PC-3 (cell line): ENCODE data around the gene TMPRSS3.

ENCODE experiments used
- EZH2 ChIP-seq: fragments of 300-600 bp; sonication (generic); IDR thresholded peaks from one replicate; pipeline ENCODE4 v1.6.1; 2017; ENCODE audit warnings: antibody characterized with exemption, mild to moderate bottlenecking, low read length; ENCODE audit not compliant: unreplicated experiment
- TF ChIP-seq, protein P1 (sequence below): fragments of 300-600 bp; sonication (generic); conservative IDR thresholded peaks from 2 replicates; pipeline ENCODE4 v1.5.1; 2017; ENCODE audit warnings: antibody characterized with exemption, low read depth, mild to moderate bottlenecking, low read length

DNA sequence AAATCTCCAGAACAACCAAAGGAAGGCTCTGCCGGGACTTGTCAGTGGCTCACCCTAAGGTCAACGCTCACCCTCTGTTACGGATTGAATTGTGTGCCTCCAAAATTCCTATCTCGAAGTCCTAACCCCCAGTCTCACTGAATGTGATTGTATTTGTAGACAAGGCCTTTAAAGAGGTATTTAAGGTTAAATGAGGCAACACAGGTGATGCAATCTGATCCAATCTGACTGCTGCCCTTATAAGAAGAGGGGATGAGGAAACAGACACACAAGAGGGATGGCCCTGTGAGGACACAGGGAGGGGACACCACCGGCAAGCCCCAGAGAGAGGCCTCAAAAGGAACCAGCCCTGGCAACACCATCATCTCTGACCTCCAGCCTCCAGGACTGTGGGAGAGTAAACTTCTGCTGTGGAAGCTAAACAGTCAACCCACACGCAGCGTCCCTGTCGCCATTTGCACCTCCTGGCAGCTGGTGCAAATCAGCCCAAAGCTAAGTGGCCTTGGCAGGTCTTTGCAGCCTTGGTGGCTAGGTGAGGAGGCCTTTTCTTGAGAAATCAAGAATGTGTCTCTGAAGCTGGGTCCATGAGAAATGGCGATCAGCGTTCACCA lies 32.1 kb upstream of the TMPRSS3 start:
- TF ChIP-seq, protein P1, sequence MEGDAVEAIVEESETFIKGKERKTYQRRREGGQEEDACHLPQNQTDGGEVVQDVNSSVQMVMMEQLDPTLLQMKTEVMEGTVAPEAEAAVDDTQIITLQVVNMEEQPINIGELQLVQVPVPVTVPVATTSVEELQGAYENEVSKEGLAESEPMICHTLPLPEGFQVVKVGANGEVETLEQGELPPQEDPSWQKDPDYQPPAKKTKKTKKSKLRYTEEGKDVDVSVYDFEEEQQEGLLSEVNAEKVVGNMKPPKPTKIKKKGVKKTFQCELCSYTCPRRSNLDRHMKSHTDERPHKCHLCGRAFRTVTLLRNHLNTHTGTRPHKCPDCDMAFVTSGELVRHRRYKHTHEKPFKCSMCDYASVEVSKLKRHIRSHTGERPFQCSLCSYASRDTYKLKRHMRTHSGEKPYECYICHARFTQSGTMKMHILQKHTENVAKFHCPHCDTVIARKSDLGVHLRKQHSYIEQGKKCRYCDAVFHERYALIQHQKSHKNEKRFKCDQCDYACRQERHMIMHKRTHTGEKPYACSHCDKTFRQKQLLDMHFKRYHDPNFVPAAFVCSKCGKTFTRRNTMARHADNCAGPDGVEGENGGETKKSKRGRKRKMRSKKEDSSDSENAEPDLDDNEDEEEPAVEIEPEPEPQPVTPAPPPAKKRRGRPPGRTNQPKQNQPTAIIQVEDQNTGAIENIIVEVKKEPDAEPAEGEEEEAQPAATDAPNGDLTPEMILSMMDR: no peak
- TF ChIP-seq EZH2: no peak
